ENCODE data around the gene AP4B1. TPM values are rescaled to one million over a fixed set of nuclear protein-coding genes. Genes with fewer than 3 reads are reported as not detected.

Gene AP4B1
- total and polyA plus RNA-seq, 2 of the 13 experiments (the other 11 are each of a cell fraction or from before 2014, with no cell fraction given): 8.5 to 12.0 TPM

- H3K9ac ChIP-seq (ENCODE audit: insufficient read depth, low read depth, low read length): no peak overlapping the region
- DNase-seq (ENCODE audit: low spot score) (no peak), FAIRE-seq (no peak), ATAC-seq (no peak)
- no TSS peak for BruUV-seq (replicated peaks)
- H3K4me3 ChIP-seq (replicated peaks in 1 of 3; ENCODE audit: insufficient read depth in 1 of 3, low read depth in 2 of 3, low read length in 3 of 3): no peak overlapping the region
- WGBS (ENCODE audit: low lambda C conversion rate): 38% methylated on average over 3 of the region's 3 CpGs
- peaks cover 14% of the 10 kb centered on the region for H3K4me1 ChIP-seq (ENCODE audit: insufficient read depth, low read length)
- in situ Hi-C loops (cut with HindIII; ENCODE audit: extremely low pct_ligation_motif_present, low pct_unique_long_range_greater_than_20kb): no loop called here
- ChIA-PET CTCF (ENCODE audit: low intra/inter-chr PET ratio, low total read pairs) (no interaction called here), POLR2A (no interaction called here)
- TF ChIP-seq ZBTB8A (CRISPR knock-in tag; IDR thresholded peaks at IDR 0.05; ENCODE audit: borderline replicate concordance, low read depth): no peak
- no peak for TF ChIP-seq ARNT (IDR thresholded peaks at IDR 0.05)
- no peak for TF ChIP-seq ZNF3 (CRISPR knock-in tag; IDR thresholded peaks at IDR 0.05)
- no peak for TF ChIP-seq PRMT3 (CRISPR knock-in tag; IDR thresholded peaks at IDR 0.05; ENCODE audit: borderline replicate concordance, low read depth)
- TF ChIP-seq ZFAT (CRISPR knock-in tag; conservative IDR thresholded peaks at IDR 0.05): no peak
- no peak for TF ChIP-seq ZNF296 (CRISPR knock-in tag; conservative IDR thresholded peaks at IDR 0.05)
- TF ChIP-seq HDAC2 (CRISPR knock-in tag; IDR thresholded peaks at IDR 0.05): no peak
- no peaks in the 10 kb centered on the region for H4K20me1 ChIP-seq (ENCODE audit: insufficient read depth, low read length)
- H3K36me3 ChIP-seq (replicated peaks in 1 of 2; ENCODE audit: control insufficient read depth in 1 of 2, insufficient read depth in 2 of 2, low read length in 2 of 2): no peaks in the 10 kb centered on the region
- no peak overlapping the region for H3K27ac ChIP-seq (ENCODE audit: extremely low read length, insufficient read depth, low read length)
- H3K4me2 ChIP-seq (ENCODE audit: low read depth, low read length): no peak overlapping the region
- no peaks in the 10 kb centered on the region for H3K9me3 ChIP-seq (ENCODE audit: low read length)
- no peak overlapping the region for H2AFZ ChIP-seq (ENCODE audit: low read length)
- no peaks in the 10 kb centered on the region; a peak in 1 of 5 replicates for H3K27me3 ChIP-seq (ENCODE audit: control insufficient read depth in 1 of 2, insufficient read depth in 2 of 2, low read length in 2 of 2)
- intact Hi-C loops (cut with micrococcal nuclease; ENCODE audit: unreplicated experiment): no loop called here
- H3K79me2 ChIP-seq (ENCODE audit: insufficient read depth, low read length): no peaks in the 10 kb centered on the region
Observed at GRCh38 chr1:113858418-113858817, 46.2 kb downstream of the AP4B1 start.

- POLR2A ChIA-PET: no interaction called here
- 31% methylated on average over 3 of the region's 3 CpGs for WGBS (ENCODE audit: low lambda C conversion rate)
- intact Hi-C loops (cut with micrococcal nuclease; ENCODE audit: unreplicated experiment): no loop called here
Observed at GRCh38 chr1:113857776-113858175, 46.8 kb downstream of the AP4B1 start.

More at GRCh38 chr1:113857776-113858175, 46.8 kb downstream of the AP4B1 start:
- ATAC-seq: no peak
- H3K4me3 ChIP-seq (replicated peaks in 1 of 3; ENCODE audit: insufficient read depth in 1 of 3, low read depth in 2 of 3, low read length in 3 of 3): no peak overlapping the region
- no peak overlapping the region for H3K4me2 ChIP-seq (ENCODE audit: low read depth, low read length)
- FAIRE-seq: no peak
- no peaks in the 10 kb centered on the region; a peak in 1 of 5 replicates for H3K27me3 ChIP-seq (ENCODE audit: control insufficient read depth in 1 of 2, insufficient read depth in 2 of 2, low read length in 2 of 2)
- H3K27ac ChIP-seq (ENCODE audit: extremely low read length, insufficient read depth, low read length): no peak overlapping the region
- no peak overlapping the region for H3K9ac ChIP-seq (ENCODE audit: insufficient read depth, low read depth, low read length)
- BruUV-seq (replicated peaks): no TSS peak
- in situ Hi-C loops (cut with HindIII; ENCODE audit: extremely low pct_ligation_motif_present, low pct_unique_long_range_greater_than_20kb): no loop called here
- TF ChIP-seq ATF3 (CRISPR knock-in tag; IDR thresholded peaks at IDR 0.05): no peak
- no peak for TF ChIP-seq ZNF17 (CRISPR knock-in tag; IDR thresholded peaks at IDR 0.05)
- TF ChIP-seq CREB1 (IDR thresholded peaks at IDR 0.05): no peak
- no peak for TF ChIP-seq CREB1 (CRISPR knock-in tag; IDR thresholded peaks at IDR 0.05)
- no peak for TF ChIP-seq MEIS2 (CRISPR knock-in tag; IDR thresholded peaks at IDR 0.05)
- CTCF ChIA-PET (ENCODE audit: low intra/inter-chr PET ratio, low total read pairs): no interaction called here
- no peaks in the 10 kb centered on the region for H3K9me3 ChIP-seq (ENCODE audit: low read length)
- H2AFZ ChIP-seq (ENCODE audit: low read length): no peak overlapping the region
- H3K36me3 ChIP-seq (replicated peaks in 1 of 2; ENCODE audit: control insufficient read depth in 1 of 2, insufficient read depth in 2 of 2, low read length in 2 of 2): no peaks in the 10 kb centered on the region
- H4K20me1 ChIP-seq (ENCODE audit: insufficient read depth, low read length): no peaks in the 10 kb centered on the region
- no peaks in the 10 kb centered on the region for H3K79me2 ChIP-seq (ENCODE audit: insufficient read depth, low read length)
- no peak for DNase-seq (ENCODE audit: low spot score)
- peaks cover 14% of the 10 kb centered on the region for H3K4me1 ChIP-seq (ENCODE audit: insufficient read depth, low read length)

Measured in HepG2 (cell line).